Neural cell (in vitro differentiated cells): ENCODE measurements around the gene RNU5D-1. TPM values are rescaled to one million over a fixed set of nuclear protein-coding genes. Genes with fewer than 3 reads are reported as not detected.

Experiments used
- H2AFZ ChIP-seq: fragments of 200-600, 300-800 bp; sonication (generic), shearing (Covaris generic); 2 replicates; pipeline ENCODE4 v1.6.0; 2014; ENCODE audit warnings: low read depth, mild to moderate bottlenecking, antibody characterized with exemption, low read length, moderate library complexity
- H3F3A ChIP-seq: fragments of 200-600 bp; shearing (Covaris generic); 2 replicates; pipeline ENCODE4 v1.6.1; 2016; ENCODE audit warnings: mild to moderate bottlenecking, moderate library complexity, mixed read lengths, antibody characterized with exemption, low read length; ENCODE audit not compliant: insufficient read depth, poor library complexity, severe bottlenecking
- H3K27ac ChIP-seq: fragments of 200-600, 300-800 bp; sonication (generic), shearing (Covaris generic); 2 replicates; pipeline ENCODE4 v1.5.1; 2014; ENCODE audit warnings: mild to moderate bottlenecking, low read length, moderate library complexity
- H3K27me3 ChIP-seq: fragments of 300-800, 200-600 bp; sonication (generic), shearing (Covaris generic); 2 replicates; pipeline ENCODE4 v1.6.0; 2014; ENCODE audit warnings: mild to moderate bottlenecking, low read depth, low read length, moderate library complexity; ENCODE audit not compliant: insufficient read depth
- H3K36me3 ChIP-seq: fragments of 300-800, 200-600 bp; sonication (generic), shearing (Covaris generic); 2 replicates; pipeline ENCODE4 v1.5.1; 2014; ENCODE audit warnings: mild to moderate bottlenecking, antibody characterized with exemption, low read length, moderate library complexity; ENCODE audit not compliant: insufficient read depth
- H3K4me2 ChIP-seq: fragments of 300-800, 200-600 bp; sonication (generic), shearing (Covaris generic); 2 replicates; pipeline ENCODE4 v1.6.0; 2014; ENCODE audit warnings: mild to moderate bottlenecking, low read length
- H3K4me3 ChIP-seq: fragments of 300-800, 200-600 bp; sonication (generic), shearing (Covaris generic); 2 replicates; pipeline ENCODE4 v1.5.1; 2014; ENCODE audit warnings: mild to moderate bottlenecking, low read length, moderate library complexity
- H3K79me2 ChIP-seq: fragments of 200-600 bp; shearing (Covaris generic); replicated peaks from 2 replicates; pipeline ENCODE4 v1.6.0; 2014; ENCODE audit warnings: mild to moderate bottlenecking, low read length, moderate library complexity; ENCODE audit not compliant: insufficient read depth
- H3K9ac ChIP-seq: fragments of 300-800, 200-600 bp; sonication (generic), shearing (Covaris generic); 2 replicates; pipeline ENCODE4 v1.6.1; 2016; ENCODE audit warnings: mild to moderate bottlenecking, low read length, mixed read lengths
- H3K9me2 ChIP-seq: fragments of 200-600 bp; shearing (Covaris generic); 2 replicates; pipeline ENCODE4 v1.6.1; 2016; ENCODE audit warnings: mild to moderate bottlenecking, low read length, mixed read lengths; ENCODE audit not compliant: insufficient read depth
- H3K9me3 ChIP-seq: fragments of 200-600, 300-800 bp; sonication (generic), shearing (Covaris generic); 2 replicates; pipeline ENCODE4 v1.6.1; 2016; ENCODE audit warnings: mild to moderate bottlenecking, mixed run types, low read length, moderate library complexity, mixed read lengths
- H4K20me1 ChIP-seq: fragments of 200-600 bp; shearing (Covaris generic); 2 replicates; pipeline ENCODE4 v1.6.1; 2016; ENCODE audit warnings: mild to moderate bottlenecking, mixed run types; ENCODE audit not compliant: insufficient read depth
- EP300 ChIP-seq: fragments of 450-650 bp; conservative IDR thresholded peaks from 2 replicates; pipeline ENCODE4 v1.6.1; 2014; ENCODE audit warnings: antibody characterized with exemption, mild to moderate bottlenecking, moderate library complexity; ENCODE audit not compliant: poor library complexity, severe bottlenecking
- EZH2 ChIP-seq: fragments of 200-600, 300-800 bp; shearing (Covaris generic), sonication (generic); IDR thresholded peaks from 2 replicates; pipeline ENCODE4 v1.6.1; 2014; ENCODE audit warnings: antibody characterized with exemption, low read length, borderline replicate concordance, mild to moderate bottlenecking; ENCODE audit not compliant: insufficient read depth, poor library complexity, severe bottlenecking
- MXI1 ChIP-seq: fragments of 450-650 bp; conservative IDR thresholded peaks from 2 replicates; pipeline ENCODE4 v1.6.1; 2014; ENCODE audit warnings: antibody characterized with exemption, mild to moderate bottlenecking; ENCODE audit not compliant: poor library complexity, severe bottlenecking
- POLR2AphosphoS5 ChIP-seq: IDR thresholded peaks from 2 replicates; pipeline ENCODE4 v1.6.1; 2012
- RAD21 ChIP-seq: fragments of 450-650 bp; conservative IDR thresholded peaks from 2 replicates; pipeline ENCODE4 v1.6.1; 2014; ENCODE audit warnings: antibody characterized with exemption, mild to moderate bottlenecking, moderate library complexity
- REST ChIP-seq: IDR thresholded peaks from 2 replicates; pipeline ENCODE4 v1.6.1; 2012; ENCODE audit warnings: borderline replicate concordance
- SMC3 ChIP-seq: fragments of 450-650 bp; conservative IDR thresholded peaks from 2 replicates; pipeline ENCODE4 v1.6.1; 2014; ENCODE audit warnings: antibody characterized with exemption, mild to moderate bottlenecking, moderate library complexity; ENCODE audit not compliant: poor library complexity
- TAF1 ChIP-seq: IDR thresholded peaks from 2 replicates; pipeline ENCODE4 v1.6.1; 2012; ENCODE audit warnings: low read depth
- polyA plus RNA-seq: library from polyadenylated mRNA; depleted of rRNA; stranded (reverse); fragments of >200 nt; gene quantifications from 2 replicates; pipeline ENCODE4 v1.2.3, GENCODE V29; 2014
- small RNA-seq, 3 experiments: library from RNA; depleted of rRNA; stranded (forward); fragments of <200 nt; gene quantifications; one replicate each; pipeline ENCODE3, GENCODE V24; 2012
- TF ChIP-seq, protein P1 (sequence below): fragments of 450-650 bp; IDR thresholded peaks from 2 replicates; pipeline ENCODE4 v1.5.1; 2014; ENCODE audit warnings: antibody characterized with exemption, mild to moderate bottlenecking, moderate library complexity; ENCODE audit not compliant: poor library complexity, severe bottlenecking

The RNU5D-1 gene
- polyA plus RNA-seq, 1 donor from 2014 or later: not detected

DNA sequence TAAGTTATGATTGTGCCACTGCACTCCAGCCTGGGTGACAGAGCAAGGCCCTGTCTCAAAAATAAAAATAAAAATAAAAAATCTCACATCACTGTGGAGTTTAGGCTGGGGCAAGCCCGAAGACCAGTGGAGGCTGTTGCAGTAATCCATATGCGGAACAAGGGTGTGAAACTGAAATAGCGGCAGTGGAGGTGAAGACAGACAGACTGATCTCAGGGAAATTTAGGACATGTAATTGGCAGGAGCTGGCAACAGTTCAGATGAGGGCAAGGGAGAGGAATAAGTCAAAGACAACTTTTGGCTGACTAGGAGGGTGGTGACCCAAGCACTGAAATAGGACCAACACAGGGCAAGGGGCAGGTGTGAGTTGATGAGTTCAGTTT is 48.1 kb downstream of the RNU5D-1 start:
- no peaks in the 10 kb centered on the region for H3K27me3 ChIP-seq
- H2AFZ ChIP-seq: no peak overlapping the region
- no peak overlapping the region for H3K4me2 ChIP-seq
- H3K79me2 ChIP-seq: no peaks in the 10 kb centered on the region
- no peaks in the 10 kb centered on the region for H3F3A ChIP-seq
- no peak overlapping the region for H3K27ac ChIP-seq
- H3K4me3 ChIP-seq: no peak overlapping the region
- no peaks in the 10 kb centered on the region for H3K36me3 ChIP-seq
- no peaks in the 10 kb centered on the region for H4K20me1 ChIP-seq
- no peaks in the 10 kb centered on the region for H3K9me2 ChIP-seq
- no peaks in the 10 kb centered on the region for H3K9me3 ChIP-seq
- no peak overlapping the region for H3K9ac ChIP-seq
- TF ChIP-seq RAD21: no peak
- TF ChIP-seq EZH2: no peak

DNA sequence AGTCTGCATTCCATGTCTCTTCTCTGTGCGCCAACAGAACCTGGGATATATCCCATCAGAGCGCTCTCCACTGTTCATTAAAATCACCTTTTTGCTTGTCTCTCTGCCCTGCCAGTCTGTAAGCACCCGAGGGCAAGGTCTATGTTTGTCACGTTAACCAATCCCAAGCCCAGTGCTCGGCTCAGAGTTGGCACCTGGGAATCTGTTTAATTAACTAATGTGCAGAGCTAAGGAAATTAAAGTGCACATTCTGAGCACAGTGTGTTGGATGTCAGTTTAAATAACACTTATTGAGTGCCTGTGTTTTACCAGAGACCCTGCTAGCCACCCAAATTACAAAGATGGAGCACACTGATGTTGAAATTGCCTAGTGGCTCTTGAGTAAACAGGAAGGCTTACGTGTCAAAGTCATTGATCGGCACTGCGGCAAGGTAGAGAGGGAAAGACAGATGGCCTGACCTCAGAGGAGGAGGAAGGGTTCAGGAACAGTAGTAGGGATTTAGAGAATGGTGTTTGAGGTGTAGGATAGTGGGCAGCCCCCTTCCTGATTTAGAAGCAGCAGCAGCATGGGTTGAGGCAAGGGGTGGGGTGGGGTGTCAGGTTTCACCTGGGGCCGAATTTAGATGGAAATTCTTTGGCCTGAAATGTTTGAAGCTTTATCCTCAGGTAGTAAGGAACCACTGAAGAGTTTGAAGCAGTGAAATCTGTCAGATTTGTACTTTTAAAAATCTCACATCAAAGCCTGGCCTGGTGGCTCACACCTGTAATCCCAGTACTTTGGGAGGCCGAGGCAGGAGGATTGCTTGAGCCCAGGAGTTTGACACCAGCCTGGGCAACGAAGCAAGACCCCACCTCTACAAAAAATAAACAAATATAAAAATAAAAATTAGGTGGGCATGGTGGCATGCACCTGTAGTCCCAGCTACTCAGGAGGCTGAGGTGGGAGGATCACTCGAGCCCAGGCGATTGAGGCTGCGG is 48.8 kb downstream of the RNU5D-1 start:
- Histone ChIP-seq H3K9me2 (no peaks in the 10 kb centered on the region), H3K27me3 (no peaks in the 10 kb centered on the region), H3K79me2 (no peaks in the 10 kb centered on the region), H3K4me3 (no peak overlapping the region), H4K20me1 (no peaks in the 10 kb centered on the region), H3F3A (no peaks in the 10 kb centered on the region), H3K9me3 (no peaks in the 10 kb centered on the region), H3K36me3 (no peaks in the 10 kb centered on the region), H2AFZ (no peak overlapping the region), H3K27ac (no peak overlapping the region), H3K4me2 (no peak overlapping the region), H3K9ac (no peak overlapping the region)
- TF ChIP-seq SMC3 (no peak), RAD21 (no peak), REST (no peak), EZH2 (no peak), POLR2AphosphoS5 (no peak), EP300 (no peak), TAF1 (no peak), MXI1 (no peak)
- TF ChIP-seq, protein P1, sequence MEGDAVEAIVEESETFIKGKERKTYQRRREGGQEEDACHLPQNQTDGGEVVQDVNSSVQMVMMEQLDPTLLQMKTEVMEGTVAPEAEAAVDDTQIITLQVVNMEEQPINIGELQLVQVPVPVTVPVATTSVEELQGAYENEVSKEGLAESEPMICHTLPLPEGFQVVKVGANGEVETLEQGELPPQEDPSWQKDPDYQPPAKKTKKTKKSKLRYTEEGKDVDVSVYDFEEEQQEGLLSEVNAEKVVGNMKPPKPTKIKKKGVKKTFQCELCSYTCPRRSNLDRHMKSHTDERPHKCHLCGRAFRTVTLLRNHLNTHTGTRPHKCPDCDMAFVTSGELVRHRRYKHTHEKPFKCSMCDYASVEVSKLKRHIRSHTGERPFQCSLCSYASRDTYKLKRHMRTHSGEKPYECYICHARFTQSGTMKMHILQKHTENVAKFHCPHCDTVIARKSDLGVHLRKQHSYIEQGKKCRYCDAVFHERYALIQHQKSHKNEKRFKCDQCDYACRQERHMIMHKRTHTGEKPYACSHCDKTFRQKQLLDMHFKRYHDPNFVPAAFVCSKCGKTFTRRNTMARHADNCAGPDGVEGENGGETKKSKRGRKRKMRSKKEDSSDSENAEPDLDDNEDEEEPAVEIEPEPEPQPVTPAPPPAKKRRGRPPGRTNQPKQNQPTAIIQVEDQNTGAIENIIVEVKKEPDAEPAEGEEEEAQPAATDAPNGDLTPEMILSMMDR: no peak

Small RNA genes within 50 kb of the gene (small RNA-seq; reads per million reads assigned to genes)
- gene RNU5D-1: 12.1 to 172 (median 35.7) reads per million in 3 experiments
- gene RNU5F-1: 0.06 to 9.5 (median 0.33) reads per million in 3 experiments
- gene SNORD38A: 411 to 628 (median 450) reads per million in 3 experiments
- 0 reads per million in 3 experiments for gene SNORD38B
- 26.1 to 126 (median 35.1) reads per million in 3 experiments for gene SNORD46
- gene SNORD55: 0 reads per million in 3 experiments

Other genes with a start within 250 kb of the RNU5D-1 start
- 13.4 and 21.4 TPM in 2 replicates for gene TMEM53, start 56.7 kb downstream of the RNU5D-1 start, polyA plus RNA-seq
- gene ARMH1, start 56.5 kb downstream of the RNU5D-1 start, polyA plus RNA-seq: 88.3 and 105 TPM in 2 replicates
- 1.5 and 3.8 TPM in 2 replicates for gene KIF2C, start 8.7 kb upstream of the RNU5D-1 start, polyA plus RNA-seq
- gene RPS8, start 44.4 kb upstream of the RNU5D-1 start, polyA plus RNA-seq: 2,015 and 2,061 TPM in 2 replicates
- not detected in 2 replicates for gene BEST4, start 57.0 kb upstream of the RNU5D-1 start, polyA plus RNA-seq
- 8.3 and 12.1 TPM in 2 replicates for gene PLK3, start 69.2 kb upstream of the RNU5D-1 start, polyA plus RNA-seq
- gene DYNLT4, start 76.2 kb upstream of the RNU5D-1 start, polyA plus RNA-seq: not detected in 2 replicates
- 0.16 TPM in 1 of 2 replicates, not detected in the other for gene BTBD19, start 77.4 kb upstream of the RNU5D-1 start, polyA plus RNA-seq
- 0.78 and 1.3 TPM in 2 replicates for gene PTCH2, start 112.1 kb upstream of the RNU5D-1 start, polyA plus RNA-seq